Keratinocyte (primary cell): Measurements from ENCODE around the gene CBL. TPM values are rescaled to one million over a fixed set of nuclear protein-coding genes. Genes with fewer than 3 reads are reported as not detected.

Experiments
- DNase-seq: peaks from one replicate; pipeline ENCODE4 v3.0.0-alpha.2; 2011; ENCODE audit warnings: low read depth, missing footprints, low spot score
- FAIRE-seq: peaks from 2 replicates; lab custom pipeline; 2011; peaks lifted over from hg19 to GRCh38; lab: Jason Lieb, UNC
- H2AFZ ChIP-seq: 2 replicates; pipeline ENCODE4 v1.6.0; 2012; ENCODE audit warnings: low read length, control low read depth, inconsistent platforms; ENCODE audit not compliant: control insufficient read depth
- H3K27ac ChIP-seq: 2 replicates; pipeline ENCODE4 v1.5.1; 2011; ENCODE audit warnings: low read length; ENCODE audit not compliant: control insufficient read depth, insufficient read depth
- H3K27me3 ChIP-seq: 3 replicates; pipeline ENCODE4 v1.6.0; 2011; ENCODE audit warnings: low read length; ENCODE audit not compliant: control insufficient read depth, insufficient read depth; ENCODE audit errors: extremely low read depth
- H3K36me3 ChIP-seq, 2 experiments: 2 replicates in 1 of 2; 3 replicates in 1 of 2; pipeline ENCODE4 v1.5.1; 2011; ENCODE audit warnings: low read length in 2 of 2, mild to moderate bottlenecking in 1 of 2; ENCODE audit not compliant: control insufficient read depth in 2 of 2, insufficient read depth in 2 of 2; ENCODE audit errors: extremely low read depth in 1 of 2
- H3K4me1 ChIP-seq: 3 replicates; pipeline ENCODE4 v1.5.1; 2011; ENCODE audit warnings: low read length; ENCODE audit not compliant: control insufficient read depth, insufficient read depth; ENCODE audit errors: extremely low read depth
- H3K4me2 ChIP-seq: 3 replicates; pipeline ENCODE4 v1.6.0; 2011; ENCODE audit warnings: low read depth, low read length; ENCODE audit not compliant: control insufficient read depth, insufficient read depth; ENCODE audit errors: extremely low read depth
- H3K4me3 ChIP-seq, 3 experiments: fragments of 200-600 bp in 1 of 3; sonication (generic) in 1 of 3; 2 replicates in 2 of 3; 3 replicates in 1 of 3; pipeline ENCODE4 v1.5.1; 2011 to 2016; ENCODE audit warnings: low read length in 3 of 3, mild to moderate bottlenecking in 3 of 3, control low read depth in 2 of 3, inconsistent platforms in 1 of 3, low read depth in 1 of 3, mixed read lengths in 1 of 3, mixed run types in 1 of 3, moderate library complexity in 1 of 3; ENCODE audit not compliant: control insufficient read depth in 2 of 3, insufficient read depth in 2 of 3; ENCODE audit errors: extremely low read depth in 1 of 3
- H3K79me2 ChIP-seq: 2 replicates; pipeline ENCODE4 v1.6.0; 2012; ENCODE audit warnings: low read length; ENCODE audit not compliant: control insufficient read depth, insufficient read depth
- H3K9ac ChIP-seq: 3 replicates; pipeline ENCODE4 v1.6.0; 2011; ENCODE audit warnings: low read length; ENCODE audit not compliant: control insufficient read depth, insufficient read depth; ENCODE audit errors: extremely low read depth
- H3K9me1 ChIP-seq: 3 replicates; pipeline ENCODE4 v1.6.0; 2011; ENCODE audit warnings: low read length; ENCODE audit not compliant: control insufficient read depth, insufficient read depth; ENCODE audit errors: extremely low read depth
- H3K9me3 ChIP-seq: 2 replicates; pipeline ENCODE4 v1.5.1; 2012; ENCODE audit warnings: low read depth, low read length; ENCODE audit not compliant: control insufficient read depth
- H4K20me1 ChIP-seq: 3 replicates; pipeline ENCODE4 v1.6.0; 2011; ENCODE audit warnings: low read length; ENCODE audit not compliant: control insufficient read depth, insufficient read depth; ENCODE audit errors: extremely low read depth
- CTCF ChIP-seq, 3 experiments: IDR thresholded peaks in 1 of 3; conservative IDR thresholded peaks in 1 of 3; optimal IDR thresholded peaks in 1 of 3; 2 replicates in 2 of 3; 3 replicates in 1 of 3; pipeline versions ENCODE3 to v1.5.1; 2011; ENCODE audit warnings: low read length in 3 of 3, mild to moderate bottlenecking in 3 of 3, moderate library complexity in 2 of 3, control low read depth in 1 of 3, inconsistent platforms in 1 of 3; ENCODE audit not compliant: insufficient read depth in 2 of 3; ENCODE audit errors: extremely low read depth in 1 of 3
- EZH2 ChIP-seq: IDR thresholded peaks from one replicate; pipeline ENCODE4 v1.6.1; 2012; ENCODE audit warnings: inconsistent platforms, mild to moderate bottlenecking, low read length, moderate library complexity
- dilution Hi-C: fragments of 300-500 bp; cut with MboI; formaldehyde crosslinking; loops from one replicate; pipeline ENCODE4 v1.7.0; 2020; ENCODE audit warnings: low sequenced_read_pairs; ENCODE audit not compliant: extremely low pct_ligation_motif_present
- polyA minus RNA-seq, 3 experiments: library from RNA; depleted of rRNA, polyadenylated mRNA; stranded (reverse); fragments of >200 nt; gene quantifications; 1 replicate in 1 of 3; 2 replicates in 1 of 3; 3 replicates in 1 of 3; pipeline ENCODE4 v1.2.3, GENCODE V29; 2011
- polyA plus RNA-seq, 5 experiments: library from polyadenylated mRNA; depleted of rRNA in 3 of 5; stranded (reverse) in 3 of 5; stranded (forward) in 1 of 5; unstranded in 1 of 5; fragments of >200 nt; gene quantifications; 1 replicate in 1 of 5; 2 replicates in 3 of 5; 3 replicates in 1 of 5; pipeline versions ENCODE4 v1.2.1 to v1.2.3, GENCODE V29; 2011 to 2012; ENCODE audit warnings: missing spikeins in 2 of 5, low read depth in 1 of 5, low replicate concordance in 1 of 5

Gene CBL
- polyA plus RNA-seq: 7.9 to 15.2 TPM (median 14.1 TPM) in 3 replicates
- polyA plus RNA-seq (2011; ENCODE audit: low read depth): 3.8 TPM
- polyA plus RNA-seq (2011; cell fraction: cytosol; rRNA removed): 10.1 and 14.7 TPM in 2 replicates
- 29.0 and 31.3 TPM in 2 replicates for polyA plus RNA-seq (2011; cell fraction: nucleus; rRNA removed)
- 8.8 and 11.2 TPM in 2 replicates for polyA plus RNA-seq (2012; ENCODE audit: low replicate concordance)
- polyA minus RNA-seq: 12.5 to 34.7 TPM (median 23.3 TPM) in 3 replicates
- 10.9 TPM for polyA minus RNA-seq (2011; cell fraction: cytosol; rRNA and poly(A)+ RNA removed)
- polyA minus RNA-seq (2011; cell fraction: nucleus; rRNA and poly(A)+ RNA removed): 21.2 and 37.2 TPM in 2 replicates

GRCh38 chr11:119205574-119206510, at the start of gene CBL:
Gene CBL, plus strand, starts transcription at chr11:119206339. Its CDS starts 79 bp downstream, at chr11:119206418.
- Histone ChIP-seq H2AFZ (peak within 1 kb of the TSS; percentile 94), H3K36me3 (no peaks in the 10 kb centered on the region), H3K79me2 (peaks cover 45% of the 10 kb centered on the region), H3K9me3 (no peaks in the 10 kb centered on the region), H3K27ac (peak within 1 kb of the TSS; percentile 67), H3K4me2 (peak within 1 kb of the TSS; percentile 98), H3K27me3 (no peaks in the 10 kb centered on the region), H3K4me3 (peak within 1 kb of the TSS; percentile 95 to 99 (median 97)), H3K4me1 (peaks cover 18% of the 10 kb centered on the region), H4K20me1 (peaks cover 2% of the 10 kb centered on the region), H3K9ac (peak within 1 kb of the TSS; percentile 84), H3K9me1 (no peaks in the 10 kb centered on the region)
- TF ChIP-seq CTCF (optimal IDR thresholded peaks at IDR 0.05 in 1 of 3, IDR thresholded peaks at IDR 0.05 in 1 of 3, conservative IDR thresholded peaks at IDR 0.05 in 1 of 3; ENCODE audit: extremely low read depth in 1 of 3, insufficient read depth in 2 of 3, low read length in 3 of 3) (peak; percentile 50 to 92 (median 78)), EZH2 (no peak)
- peak; percentile 48 for FAIRE-seq
- dilution Hi-C loops: no loop called here
- peak; percentile 49 for DNase-seq

GRCh38 chr11:119156496-119156895, 49.6 kb upstream of the CBL start:
- Histone ChIP-seq H2AFZ (no peak overlapping the region), H4K20me1 (no peaks in the 10 kb centered on the region), H3K9me3 (no peaks in the 10 kb centered on the region), H3K4me1 (no peaks in the 10 kb centered on the region), H3K36me3 (no peaks in the 10 kb centered on the region), H3K27ac (no peak overlapping the region), H3K9me1 (no peaks in the 10 kb centered on the region), H3K4me3 (no peak overlapping the region), H3K4me2 (no peak overlapping the region), H3K79me2 (no peaks in the 10 kb centered on the region), H3K9ac (no peak overlapping the region), H3K27me3 (peaks cover 9% of the 10 kb centered on the region)
- dilution Hi-C loops: no loop called here
- FAIRE-seq (no peak), DNase-seq (no peak)
- no peak for TF ChIP-seq EZH2
- TF ChIP-seq CTCF (optimal IDR thresholded peaks at IDR 0.05 in 1 of 3, IDR thresholded peaks at IDR 0.05 in 1 of 3, conservative IDR thresholded peaks at IDR 0.05 in 1 of 3; ENCODE audit: extremely low read depth in 1 of 3, insufficient read depth in 2 of 3, low read length in 3 of 3): no peak
